Central memory CD8-positive, alpha-beta T cell (primary cell): ENCODE data around the gene CCDC196.
"Not testable (repeated sequence)": the region's sequence is repeated elsewhere in the genome, so short reads cannot be mapped to it uniquely, and the experiment has no call there.

Source experiments
- ATAC-seq: fragments of 150-1000 bp; cut with Tn5 transposase; replicated peaks from 2 replicates; pipeline ENCODE4 v1.10.0; 2022; ENCODE audit warnings: mild to moderate bottlenecking, moderate FRiP score, moderate number of reproducible peaks; ENCODE audit not compliant: poor library complexity, severe bottlenecking; ENCODE audit errors: extremely low read depth
- DNase-seq, 2 donors: peaks; one replicate each; pipeline ENCODE4 v3.0.0; 2021; ENCODE audit warnings: low spot score in 2 of 2
- H3K27ac Mint-ChIP-seq: one replicate; pipeline ENCODE4 v1.8.0; 2022; ENCODE audit warnings: low read depth, mild to moderate bottlenecking, moderate library complexity, mixed read lengths
- H3K27me3 Mint-ChIP-seq: one replicate; pipeline ENCODE4 v1.8.0; 2022; ENCODE audit warnings: mixed read lengths
- H3K36me3 Mint-ChIP-seq: one replicate; pipeline ENCODE4 v1.8.0; 2022; ENCODE audit warnings: mild to moderate bottlenecking, moderate library complexity, mixed read lengths; ENCODE audit not compliant: insufficient read depth
- H3K4me1 Mint-ChIP-seq: one replicate; pipeline ENCODE4 v1.8.0; 2022; ENCODE audit warnings: mixed read lengths
- H3K4me3 Mint-ChIP-seq: one replicate; pipeline ENCODE4 v1.8.0; 2022; ENCODE audit warnings: mild to moderate bottlenecking, moderate library complexity, mixed read lengths
- H3K9me3 Mint-ChIP-seq: one replicate; pipeline ENCODE4 v1.8.0; 2022; ENCODE audit warnings: mixed read lengths

Gene CCDC196

GRCh38 chr14:66501592-66501991, 15.4 kb downstream of the CCDC196 start:
- DNase-seq = no peak
- ATAC-seq = no peak
- H3K4me1 Mint-ChIP-seq = no peaks in the 10 kb centered on the region
- H3K27me3 Mint-ChIP-seq = no peaks in the 10 kb centered on the region
- H3K27ac Mint-ChIP-seq = no peak overlapping the region
- no peak overlapping the region for H3K4me3 Mint-ChIP-seq
- H3K9me3 Mint-ChIP-seq = no peaks in the 10 kb centered on the region
- peaks cover 2% of the 10 kb centered on the region for H3K36me3 Mint-ChIP-seq

GRCh38 chr14:66502836-66503235, 16.7 kb downstream of the CCDC196 start:
- H3K36me3 Mint-ChIP-seq, DNase-seq, ATAC-seq, H3K9me3 Mint-ChIP-seq, H3K27ac Mint-ChIP-seq, H3K4me1 Mint-ChIP-seq, H3K27me3 Mint-ChIP-seq, H3K4me3 Mint-ChIP-seq: not testable (repeated sequence)

DNA sequence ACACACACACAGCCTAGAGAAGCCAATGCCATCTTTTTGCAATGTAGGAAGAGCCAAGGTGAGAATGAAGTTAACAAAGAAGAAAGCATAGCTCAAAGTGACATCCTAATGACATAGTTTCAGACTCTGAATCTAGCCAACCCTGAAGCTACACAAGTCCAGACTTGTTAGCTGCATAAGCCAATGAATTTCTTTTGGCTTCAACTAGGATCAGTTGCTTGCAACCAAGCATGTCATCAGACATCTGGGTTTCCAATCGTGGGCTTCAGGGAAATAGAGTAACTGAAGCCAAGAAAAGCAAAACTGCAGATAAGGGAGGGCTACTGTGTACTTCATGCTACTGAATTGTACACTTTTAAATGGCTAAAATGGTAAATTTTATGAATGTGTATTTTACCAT, 17.4 kb downstream of the CCDC196 start:
- no peaks in the 10 kb centered on the region for H3K9me3 Mint-ChIP-seq
- no peak for DNase-seq
- H3K27ac Mint-ChIP-seq = no peak overlapping the region
- peaks cover 8% of the 10 kb centered on the region for H3K4me1 Mint-ChIP-seq
- no peaks in the 10 kb centered on the region for H3K27me3 Mint-ChIP-seq
- H3K36me3 Mint-ChIP-seq = peaks cover 7% of the 10 kb centered on the region
- no peak for ATAC-seq
- H3K4me3 Mint-ChIP-seq = no peak overlapping the region

GRCh38 chr14:66507181-66507721, 21.1 kb downstream of the CCDC196 start:
- Mint-ChIP-seq H3K27ac (no peak overlapping the region), H3K27me3 (peaks cover 20% of the 10 kb centered on the region), H3K9me3 (no peaks in the 10 kb centered on the region), H3K4me3 (peak overlapping the region; percentile 86), H3K4me1 (peaks cover 20% of the 10 kb centered on the region), H3K36me3 (peaks cover 9% of the 10 kb centered on the region)
- no peak for ATAC-seq
- no peak for DNase-seq

GRCh38 chr14:66507722-66508546, 21.8 kb downstream of the CCDC196 start, which contains the start of gene GPHN:
TSS of gene GPHN (plus strand) at chr14:66508147.
- Mint-ChIP-seq H3K27ac (no peak within 1 kb of the TSS), H3K27me3 (peaks cover 20% of the 10 kb centered on the region), H3K4me1 (peaks cover 20% of the 10 kb centered on the region), H3K4me3 (peak within 1 kb of the TSS; percentile 86), H3K9me3 (no peaks in the 10 kb centered on the region), H3K36me3 (peaks cover 7% of the 10 kb centered on the region)
- peak; percentile 83 for ATAC-seq
- peak; percentile 55 to 56 for DNase-seq

DNA sequence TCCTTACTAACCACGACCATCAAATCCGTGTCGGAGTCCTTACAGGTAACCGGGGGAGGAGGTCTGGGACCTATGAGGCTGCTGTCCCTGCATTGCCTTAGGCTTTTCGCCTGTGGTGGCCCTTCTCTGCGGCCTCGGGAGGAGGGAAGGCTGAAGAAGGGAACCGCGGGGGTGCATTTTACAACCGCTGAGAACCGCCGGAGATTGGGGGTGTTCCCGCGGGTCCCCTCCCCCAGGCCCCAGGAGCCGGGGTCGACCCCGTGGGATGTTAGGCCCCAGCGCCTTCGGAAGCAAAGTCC, 22.3 kb downstream of the CCDC196 start:
- ATAC-seq (peak; percentile 6), DNase-seq (no peak)
- Mint-ChIP-seq H3K27ac (no peak overlapping the region), H3K36me3 (peaks cover 9% of the 10 kb centered on the region), H3K9me3 (no peaks in the 10 kb centered on the region), H3K27me3 (peaks cover 20% of the 10 kb centered on the region), H3K4me1 (peaks cover 20% of the 10 kb centered on the region), H3K4me3 (peak overlapping the region; percentile 86)

- Mint-ChIP-seq H3K4me3 (peak overlapping the region; percentile 86), H3K27ac (no peak overlapping the region), H3K27me3 (peaks cover 20% of the 10 kb centered on the region), H3K4me1 (peaks cover 20% of the 10 kb centered on the region), H3K9me3 (no peaks in the 10 kb centered on the region), H3K36me3 (peaks cover 9% of the 10 kb centered on the region)
- ATAC-seq (peak; percentile 9), DNase-seq (peak in 1 of 2 donors; percentile 12)
These were observed 22.9 kb downstream of the CCDC196 start for GRCh38 chr14:66508846-66509621.

DNA sequence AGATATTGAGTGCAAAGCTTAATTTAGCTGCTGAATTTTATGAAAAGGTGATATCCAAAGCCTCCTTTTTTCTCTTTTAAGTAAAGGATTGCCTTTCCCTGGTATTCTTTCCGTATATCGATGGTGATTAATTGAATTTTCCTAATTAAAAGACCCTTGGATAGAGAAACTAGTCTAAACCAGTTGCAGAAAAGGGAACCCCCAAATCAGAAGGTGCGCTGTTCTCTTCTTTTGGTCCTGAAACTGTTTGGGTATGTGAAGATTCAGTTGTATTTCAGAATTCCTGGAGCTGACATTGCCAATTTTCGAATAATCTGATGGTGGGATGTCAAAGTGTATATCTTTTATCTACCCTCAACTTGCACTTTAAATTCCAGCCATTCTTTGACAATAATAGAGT, 23.7 kb downstream of the CCDC196 start:
- ATAC-seq (no peak), DNase-seq (no peak)
- peak overlapping the region; percentile 86 for H3K4me3 Mint-ChIP-seq
- H3K27ac Mint-ChIP-seq = no peak overlapping the region
- no peaks in the 10 kb centered on the region for H3K9me3 Mint-ChIP-seq
- peaks cover 9% of the 10 kb centered on the region for H3K36me3 Mint-ChIP-seq
- peaks cover 20% of the 10 kb centered on the region for H3K4me1 Mint-ChIP-seq
- peaks cover 20% of the 10 kb centered on the region for H3K27me3 Mint-ChIP-seq

- H3K4me3 Mint-ChIP-seq = no peak overlapping the region
- H3K9me3 Mint-ChIP-seq = no peaks in the 10 kb centered on the region
- H3K4me1 Mint-ChIP-seq = peaks cover 20% of the 10 kb centered on the region
- ATAC-seq (no peak), DNase-seq (no peak)
- peaks cover 20% of the 10 kb centered on the region for H3K27me3 Mint-ChIP-seq
- no peak overlapping the region for H3K27ac Mint-ChIP-seq
- peaks cover 9% of the 10 kb centered on the region for H3K36me3 Mint-ChIP-seq
These were observed 25.7 kb downstream of the CCDC196 start for GRCh38 chr14:66511849-66512248.

GRCh38 chr14:66514213-66514612, 28.0 kb downstream of the CCDC196 start:
- DNase-seq = no peak
- ATAC-seq = no peak
- H3K4me1 Mint-ChIP-seq = peaks cover 11% of the 10 kb centered on the region
- no peaks in the 10 kb centered on the region for H3K9me3 Mint-ChIP-seq
- H3K27ac Mint-ChIP-seq = no peak overlapping the region
- H3K4me3 Mint-ChIP-seq = no peak overlapping the region
- H3K27me3 Mint-ChIP-seq = peaks cover 16% of the 10 kb centered on the region
- peaks cover 2% of the 10 kb centered on the region for H3K36me3 Mint-ChIP-seq

- H3K36me3 Mint-ChIP-seq = no peaks in the 10 kb centered on the region
- H3K27me3 Mint-ChIP-seq = no peaks in the 10 kb centered on the region
- DNase-seq (no peak), ATAC-seq (no peak)
- H3K4me1 Mint-ChIP-seq = no peaks in the 10 kb centered on the region
- no peak overlapping the region for H3K4me3 Mint-ChIP-seq
- no peaks in the 10 kb centered on the region for H3K9me3 Mint-ChIP-seq
- no peak overlapping the region for H3K27ac Mint-ChIP-seq
These were observed 44.4 kb downstream of the CCDC196 start for GRCh38 chr14:66530526-66530925.

DNA sequence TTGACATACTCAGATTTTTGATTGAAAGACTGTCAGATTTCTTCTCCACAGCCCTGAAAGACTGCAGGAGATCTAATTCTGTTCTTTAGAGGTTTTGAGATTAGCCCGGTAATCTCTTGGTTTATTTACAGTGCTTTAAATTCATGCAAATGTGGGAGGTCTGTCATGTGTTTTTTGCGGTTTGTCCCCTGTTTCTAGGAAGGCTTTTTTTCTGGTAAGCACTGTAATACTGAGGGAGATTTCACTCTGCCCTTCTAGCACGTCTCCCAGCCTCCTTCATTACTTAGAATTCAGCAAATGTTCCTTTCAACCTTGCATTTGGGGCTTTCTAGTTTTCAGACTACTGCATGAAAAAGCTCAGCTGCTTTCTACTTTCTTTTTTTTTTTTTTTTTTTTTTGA, 52.9 kb downstream of the CCDC196 start:
- no peak overlapping the region for H3K27ac Mint-ChIP-seq

GRCh38 chr14:66540038-66540437, 53.9 kb downstream of the CCDC196 start:
- Mint-ChIP-seq H3K27ac (no peak overlapping the region), H3K36me3 (no peaks in the 10 kb centered on the region), H3K27me3 (no peaks in the 10 kb centered on the region), H3K4me3 (no peak overlapping the region), H3K9me3 (no peaks in the 10 kb centered on the region), H3K4me1 (no peaks in the 10 kb centered on the region)
- DNase-seq = no peak
- ATAC-seq = no peak

More for the DNA sequence above, 52.9 kb downstream of the CCDC196 start:
- Mint-ChIP-seq H3K4me3 (no peak overlapping the region), H3K4me1 (no peaks in the 10 kb centered on the region), H3K27me3 (no peaks in the 10 kb centered on the region), H3K36me3 (no peaks in the 10 kb centered on the region), H3K9me3 (no peaks in the 10 kb centered on the region)
- ATAC-seq (no peak), DNase-seq (no peak)
